Forelimb muscle (tissue), 1 donor: Measurements from ENCODE around the gene SLC35F1. TPM values are rescaled to one million over a fixed set of nuclear protein-coding genes. Genes with fewer than 3 reads are reported as not detected.

Experiments
- polyA plus RNA-seq: library from polyadenylated mRNA; unstranded; fragments of 120-200 nt; gene quantifications from one replicate; pipeline ENCODE4 v1.2.1, GENCODE V29; 2013; ENCODE audit not compliant: insufficient read length

The SLC35F1 gene
- polyA plus RNA-seq, 1 donor = 1.5 TPM

Other genes with a start within 250 kb of the SLC35F1 start
- 15.3 TPM for gene NUS1, start 231.8 kb upstream of the SLC35F1 start, polyA plus RNA-seq